PC-3 (cell line): ENCODE measurements around the gene LPCAT2.

Experiments used
- CTCF ChIP-seq: fragments of 300-600 bp; sonication (generic); conservative IDR thresholded peaks from 2 replicates; pipeline ENCODE4 v1.5.1; 2017; ENCODE audit warnings: antibody characterized with exemption, low read depth, mild to moderate bottlenecking, low read length
- EZH2 ChIP-seq: fragments of 300-600 bp; sonication (generic); IDR thresholded peaks from one replicate; pipeline ENCODE4 v1.6.1; 2017; ENCODE audit warnings: antibody characterized with exemption, mild to moderate bottlenecking, low read length; ENCODE audit not compliant: unreplicated experiment

GRCh38 chr16:55477736-55478135 is 31.1 kb upstream of the LPCAT2 start:
- TF ChIP-seq CTCF (no peak), EZH2 (no peak)
